Lower lobe of right lung (tissue), 1 donor: ENCODE data around the gene OR8G5. TPM values are rescaled to one million over a fixed set of nuclear protein-coding genes. Genes with fewer than 3 reads are reported as not detected.

Experiments
- total RNA-seq: library from RNA; stranded (reverse); fragmentation: NEBNext Ultra II Directional; extraction: Animal tissue kit (Norgen Biotek cat#: 25700); gene quantifications from one replicate; pipeline ENCODE4 v1.2.1, GENCODE V29; 2021
- donor health status: DM: no; HTN: yes; CAD: no; lungs with severe emphysema.

Gene OR8G5
- total RNA-seq, 1 donor from 2014 or later: 0.35 TPM

Other genes starting within 250 kb of the OR8G5 start
- gene OR10G4, start 243.4 kb upstream of the OR8G5 start, total RNA-seq: not detected
- gene OR10G9, start 233.4 kb upstream of the OR8G5 start, total RNA-seq: not detected
- gene OR10G8, start 229.6 kb upstream of the OR8G5 start, total RNA-seq: not detected
- gene OR10G7, start 215.1 kb upstream of the OR8G5 start, total RNA-seq: not detected
- 37.9 TPM for gene VWA5A, start 140.9 kb upstream of the OR8G5 start, total RNA-seq
- gene OR10D3, start 73.0 kb upstream of the OR8G5 start, total RNA-seq: not detected
- not detected for gene OR8G1, start 15.3 kb upstream of the OR8G5 start, total RNA-seq
- gene OR8D1, start 57.6 kb downstream of the OR8G5 start, total RNA-seq: not detected
- not detected for gene OR8D2, start 63.8 kb downstream of the OR8G5 start, total RNA-seq
- not detected for gene OR8B2, start 128.1 kb downstream of the OR8G5 start, total RNA-seq
- not detected for gene OR8B3, start 142.6 kb downstream of the OR8G5 start, total RNA-seq
- not detected for gene OR8B4, start 168.5 kb downstream of the OR8G5 start, total RNA-seq
- not detected for gene OR8B8, start 189.3 kb downstream of the OR8G5 start, total RNA-seq